GM12873 (cell line): ENCODE data around the gene AGRP.

Experiments used
- CTCF ChIP-seq: IDR thresholded peaks from 2 replicates; pipeline ENCODE4 v1.5.1; 2012; ENCODE audit warnings: low read depth, mild to moderate bottlenecking, moderate library complexity, low read length, control low read depth; ENCODE audit not compliant: insufficient read depth; ENCODE audit errors: missing control alignments

AGRP gene

GRCh38 chr16:67474551-67475455 lies 8.5 kb downstream of the AGRP start:
- no peak for TF ChIP-seq CTCF

- TF ChIP-seq CTCF, result no peak
These were observed 11.5 kb downstream of the AGRP start for GRCh38 chr16:67471758-67472384.

GRCh38 chr16:67470359-67470758 lies 13.0 kb downstream of the AGRP start:
- TF ChIP-seq CTCF, result no peak

- no peak for TF ChIP-seq CTCF
These were observed 14.6 kb downstream of the AGRP start for GRCh38 chr16:67468731-67469130.

GRCh38 chr16:67466581-67466980 lies 16.8 kb downstream of the AGRP start:
- TF ChIP-seq CTCF, result no peak

- no peak for TF ChIP-seq CTCF
These were observed 18.8 kb downstream of the AGRP start for GRCh38 chr16:67464565-67464964.

- TF ChIP-seq CTCF, result no peak
These were observed 19.7 kb downstream of the AGRP start for GRCh38 chr16:67463691-67464090.
